ENCODE results near the gene SLC25A6. TPM values are rescaled to one million over a fixed set of nuclear protein-coding genes. Genes with fewer than 3 reads are reported as not detected.

Gene SLC25A6
- total and polyA plus RNA-seq, 10 of the 15 experiments (the other 5 are each of a cell fraction or from before 2014, with no cell fraction given), result 61.9 to 642 (median 322) TPM

GRCh38 chrX:1360171-1360570 is 31.7 kb downstream of the SLC25A6 start:
- 100% methylated on average over 2 of the region's 2 CpGs for WGBS (ENCODE audit: insufficient coverage, insufficient replicate concordance, low lambda C conversion rate, missing lambda C conversion rate)
- ATAC-seq (no peak), FAIRE-seq (no peak), DNase-seq (ENCODE audit: low read depth, low spot score) (no peak)
- Histone ChIP-seq H3K36me3 (ENCODE audit: control insufficient read depth in 2 of 2, insufficient read depth in 2 of 2, low read length in 1 of 2) (peaks cover 2 to 3% of the 10 kb centered on the region in 2 experiments; a peak in 3 of 4 replicates), H3K9ac (ENCODE audit: control insufficient read depth, insufficient read depth, low read length) (no peak overlapping the region), H3K4me3 (no peak overlapping the region), H3K4me2 (ENCODE audit: control insufficient read depth, insufficient read depth) (no peak overlapping the region), H3K27ac (ENCODE audit: control insufficient read depth, insufficient read depth) (no peak overlapping the region), H3K79me2 (ENCODE audit: control insufficient read depth, insufficient read depth, low read length) (no peaks in the 10 kb centered on the region), H3K4me1 (ENCODE audit: control insufficient read depth, insufficient read depth, low read length) (no peaks in the 10 kb centered on the region), H2AFZ (ENCODE audit: control insufficient read depth, low read depth, low read length) (no peak overlapping the region), H3K27me3 (replicated peaks in 1 of 2; ENCODE audit: control insufficient read depth in 2 of 2, insufficient read depth in 2 of 2, low read length in 1 of 2) (no peaks in the 10 kb centered on the region), H4K20me1 (ENCODE audit: control insufficient read depth, insufficient read depth) (no peaks in the 10 kb centered on the region), H3K9me3 (replicated peaks; ENCODE audit: control insufficient read depth, insufficient read depth, low read length) (no peaks in the 10 kb centered on the region; the same call in 1 of the 3 replicates)
- RAD21 ChIA-PET (ENCODE audit: unreplicated experiment), result no interaction called here
- in situ Hi-C loops (cut with MboI) (no loop called here), intact Hi-C loops (cut with micrococcal nuclease; ENCODE audit: unreplicated experiment) (no loop called here)
- no peak for TF ChIP-seq FOXM1 (IDR thresholded peaks at IDR 0.05; ENCODE audit: low read depth, low read length)
- SMC1A ChIA-PET (ENCODE audit: uncharacterized antibody, unreplicated experiment), result no interaction called here
- CTCF ChIA-PET, result no interaction called here
- BruUV-seq (replicated peaks), result no TSS peak
- POLR2A ChIA-PET, result no interaction called here

GRCh38 chrX:1359477-1359873 is 32.4 kb downstream of the SLC25A6 start:
- ATAC-seq, result no peak
- Histone ChIP-seq H3K79me2 (ENCODE audit: control insufficient read depth, insufficient read depth, low read length) (no peaks in the 10 kb centered on the region), H3K4me1 (ENCODE audit: control insufficient read depth, insufficient read depth, low read length) (no peaks in the 10 kb centered on the region), H3K4me2 (ENCODE audit: control insufficient read depth, insufficient read depth) (no peak overlapping the region), H3K9ac (ENCODE audit: control insufficient read depth, insufficient read depth, low read length) (no peak overlapping the region), H3K27ac (ENCODE audit: control insufficient read depth, insufficient read depth) (no peak overlapping the region), H4K20me1 (ENCODE audit: control insufficient read depth, insufficient read depth) (no peaks in the 10 kb centered on the region), H3K9me3 (replicated peaks; ENCODE audit: control insufficient read depth, insufficient read depth, low read length) (no peaks in the 10 kb centered on the region; the same call in 1 of the 3 replicates), H3K4me3 (no peak overlapping the region), H3K36me3 (ENCODE audit: control insufficient read depth in 2 of 2, insufficient read depth in 2 of 2, low read length in 1 of 2) (peaks cover 2 to 3% of the 10 kb centered on the region in 2 experiments; a peak in 3 of 4 replicates), H3K27me3 (replicated peaks in 1 of 2; ENCODE audit: control insufficient read depth in 2 of 2, insufficient read depth in 2 of 2, low read length in 1 of 2) (no peaks in the 10 kb centered on the region), H2AFZ (ENCODE audit: control insufficient read depth, low read depth, low read length) (no peak overlapping the region)
- ChIA-PET CTCF (no interaction called here), SMC1A (ENCODE audit: uncharacterized antibody, unreplicated experiment) (no interaction called here), RAD21 (ENCODE audit: unreplicated experiment) (no interaction called here), POLR2A (no interaction called here)
- no peak for FAIRE-seq
- intact Hi-C loops (cut with micrococcal nuclease; ENCODE audit: unreplicated experiment), result no loop called here
- WGBS (ENCODE audit: insufficient coverage, insufficient replicate concordance, low lambda C conversion rate, missing lambda C conversion rate), result 78% methylated on average over 4 of the region's 4 CpGs
- no peak for DNase-seq (ENCODE audit: low read depth, low spot score)
- no TSS peak for BruUV-seq (replicated peaks)
- in situ Hi-C loops (cut with MboI), result no loop called here
- TF ChIP-seq SREBF1 (IDR thresholded peaks at IDR 0.05; ENCODE audit: low read length), result no peak
- no peak for TF ChIP-seq IRF4 (IDR thresholded peaks at IDR 0.05; ENCODE audit: low read depth, low read length)
- no peak for TF ChIP-seq WRNIP1 (IDR thresholded peaks at IDR 0.05; ENCODE audit: borderline replicate concordance, low read depth, low read length)
- no peak for TF ChIP-seq POLR2A (IDR thresholded peaks at IDR 0.05; ENCODE audit: low read depth, low read length)
- no peak for TF ChIP-seq BCL3 (IDR thresholded peaks at IDR 0.05; ENCODE audit: borderline replicate concordance, insufficient read depth, low read depth, low read length, poor library complexity, severe bottlenecking)
- TF ChIP-seq YBX1 (IDR thresholded peaks at IDR 0.05), result no peak
